Measurements from ENCODE around the gene ARMC3.

- TF ChIP-seq, protein P1, sequence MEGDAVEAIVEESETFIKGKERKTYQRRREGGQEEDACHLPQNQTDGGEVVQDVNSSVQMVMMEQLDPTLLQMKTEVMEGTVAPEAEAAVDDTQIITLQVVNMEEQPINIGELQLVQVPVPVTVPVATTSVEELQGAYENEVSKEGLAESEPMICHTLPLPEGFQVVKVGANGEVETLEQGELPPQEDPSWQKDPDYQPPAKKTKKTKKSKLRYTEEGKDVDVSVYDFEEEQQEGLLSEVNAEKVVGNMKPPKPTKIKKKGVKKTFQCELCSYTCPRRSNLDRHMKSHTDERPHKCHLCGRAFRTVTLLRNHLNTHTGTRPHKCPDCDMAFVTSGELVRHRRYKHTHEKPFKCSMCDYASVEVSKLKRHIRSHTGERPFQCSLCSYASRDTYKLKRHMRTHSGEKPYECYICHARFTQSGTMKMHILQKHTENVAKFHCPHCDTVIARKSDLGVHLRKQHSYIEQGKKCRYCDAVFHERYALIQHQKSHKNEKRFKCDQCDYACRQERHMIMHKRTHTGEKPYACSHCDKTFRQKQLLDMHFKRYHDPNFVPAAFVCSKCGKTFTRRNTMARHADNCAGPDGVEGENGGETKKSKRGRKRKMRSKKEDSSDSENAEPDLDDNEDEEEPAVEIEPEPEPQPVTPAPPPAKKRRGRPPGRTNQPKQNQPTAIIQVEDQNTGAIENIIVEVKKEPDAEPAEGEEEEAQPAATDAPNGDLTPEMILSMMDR (IDR thresholded peaks at IDR 0.05): no peak
- no peak for TF ChIP-seq POLR2A (IDR thresholded peaks at IDR 0.05)
These were observed 35.0 kb downstream of the ARMC3 start for GRCh38 chr10:22962817-22963216.

Measured in adrenal gland (tissue), 5 donors.